ENCODE measurements around the gene FEZF2. TPM values are rescaled to one million over a fixed set of nuclear protein-coding genes. Genes with fewer than 3 reads are reported as not detected.

Gene FEZF2
- total and polyA plus RNA-seq, 9 of the 15 experiments (the other 6 are each of a cell fraction or from before 2014, with no cell fraction given) = not detected

DNA sequence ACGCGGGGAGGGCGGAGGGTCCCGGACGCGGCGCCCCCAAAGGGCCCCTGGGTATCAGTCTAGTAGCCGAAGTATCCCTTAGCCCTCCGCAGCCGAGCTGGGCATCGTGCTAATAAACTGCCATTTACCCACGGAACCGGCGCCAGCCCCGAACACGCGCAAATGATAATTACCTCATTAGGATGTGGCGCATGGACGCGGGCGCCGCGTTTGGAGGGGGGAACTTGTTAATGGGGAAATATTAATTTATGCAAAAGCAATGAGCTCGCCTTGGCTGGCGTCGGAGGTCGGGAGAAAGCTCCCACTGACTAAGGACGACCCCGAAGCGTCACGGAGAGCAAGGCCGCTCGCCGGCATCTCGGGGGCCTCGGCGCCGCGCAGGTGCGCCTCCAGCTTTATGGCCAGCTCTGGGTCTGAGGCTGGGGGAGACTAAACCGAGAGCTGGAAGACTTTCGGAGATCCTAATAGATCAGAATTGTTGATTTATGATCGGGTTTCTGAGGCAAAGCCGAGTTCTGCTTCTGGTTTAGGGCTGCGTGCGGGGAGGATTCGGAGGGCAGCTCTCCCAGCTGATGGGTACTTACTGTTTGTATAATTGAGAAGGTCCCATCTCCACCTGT is 474 bp upstream of the FEZF2 start:
- intact Hi-C loops (cut with micrococcal nuclease) = no loop called here
- TF ChIP-seq SAFB (IDR thresholded peaks at IDR 0.05; ENCODE audit: borderline replicate concordance, low read depth, low read length) = no peak
- TF ChIP-seq FOXO4 (CRISPR knock-in tag; IDR thresholded peaks at IDR 0.05) = no peak
- TF ChIP-seq HDAC6 (IDR thresholded peaks at IDR 0.05; ENCODE audit: low read depth, low read length) = no peak
- TF ChIP-seq ZNF140 (CRISPR knock-in tag; IDR thresholded peaks at IDR 0.05) = no peak
- TF ChIP-seq ATF6 (CRISPR knock-in tag; IDR thresholded peaks at IDR 0.05) = no peak
- TF ChIP-seq, protein P1, sequence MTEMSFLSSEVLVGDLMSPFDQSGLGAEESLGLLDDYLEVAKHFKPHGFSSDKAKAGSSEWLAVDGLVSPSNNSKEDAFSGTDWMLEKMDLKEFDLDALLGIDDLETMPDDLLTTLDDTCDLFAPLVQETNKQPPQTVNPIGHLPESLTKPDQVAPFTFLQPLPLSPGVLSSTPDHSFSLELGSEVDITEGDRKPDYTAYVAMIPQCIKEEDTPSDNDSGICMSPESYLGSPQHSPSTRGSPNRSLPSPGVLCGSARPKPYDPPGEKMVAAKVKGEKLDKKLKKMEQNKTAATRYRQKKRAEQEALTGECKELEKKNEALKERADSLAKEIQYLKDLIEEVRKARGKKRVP (CRISPR knock-in tag; IDR thresholded peaks at IDR 0.05) = no peak
- no peak for TF ChIP-seq SAFB2 (IDR thresholded peaks at IDR 0.05; ENCODE audit: borderline replicate concordance, low read depth, low read length, severe bottlenecking)
- TF ChIP-seq RHOXF2B (CRISPR knock-in tag; conservative IDR thresholded peaks at IDR 0.05) = no peak
- no peak for TF ChIP-seq CREBBP (IDR thresholded peaks at IDR 0.05; ENCODE audit: low read depth, low read length)
- no peak for TF ChIP-seq ZNF175 (CRISPR knock-in tag; IDR thresholded peaks at IDR 0.05; ENCODE audit: low read depth)
- TF ChIP-seq XRCC4 (IDR thresholded peaks at IDR 0.05; ENCODE audit: extremely low read depth, insufficient read depth, insufficient read length) = no peak
- no peak for TF ChIP-seq CCAR2 (IDR thresholded peaks at IDR 0.05; ENCODE audit: low read depth, low read length)
- no peak for TF ChIP-seq ZFP91 (CRISPR knock-in tag; IDR thresholded peaks at IDR 0.05)
- no peak for TF ChIP-seq PML (IDR thresholded peaks at IDR 0.05; ENCODE audit: low read length)
- TF ChIP-seq ARNT (IDR thresholded peaks at IDR 0.05) = no peak
- no peak for TF ChIP-seq SMAD3 (CRISPR knock-in tag; conservative IDR thresholded peaks at IDR 0.05)
- H3K9me1 ChIP-seq (ENCODE audit: control insufficient read depth, insufficient read depth, low read length) = no peaks in the 10 kb centered on the region
- no peaks in the 10 kb centered on the region for H3K79me2 ChIP-seq (ENCODE audit: control insufficient read depth, insufficient read depth, low read length)
- POLR2A ChIA-PET = no interaction called here
- H3K27ac ChIP-seq (ENCODE audit: extremely low read depth, low read depth, low read length) = no peak overlapping the region
- no peaks in the 10 kb centered on the region for H3K36me3 ChIP-seq (ENCODE audit: control insufficient read depth, insufficient read depth, low read length)
- no peaks in the 10 kb centered on the region for H3K4me1 ChIP-seq (replicated peaks in 1 of 2; ENCODE audit: control insufficient read depth in 2 of 2, insufficient read depth in 2 of 2, low read length in 2 of 2)
- no peak overlapping the region for H3K4me2 ChIP-seq (ENCODE audit: insufficient read depth, low read length)
- CTCF ChIA-PET (ENCODE audit: low intra/inter-chr PET ratio) = no interaction called here
- H3K4me3 ChIP-seq = no peak overlapping the region
- no peak overlapping the region for H3K9ac ChIP-seq (ENCODE audit: insufficient read depth in 1 of 2, low read depth in 2 of 2, low read length in 2 of 2)
- H2AFZ ChIP-seq (ENCODE audit: low read depth, low read length) = no peak overlapping the region
- FAIRE-seq (no peak), ATAC-seq (no peak), DNase-seq (ENCODE audit: extremely low read depth in 1 of 4, low spot score in 3 of 4) (no peak)
- H3K27me3 ChIP-seq (ENCODE audit: control insufficient read depth in 2 of 2, insufficient read depth in 2 of 2, low read length in 2 of 2) = peaks cover 0 to 52% of the 10 kb centered on the region in 2 experiments; a peak in 2 of 5 replicates
- H4K20me1 ChIP-seq (replicated peaks; ENCODE audit: control insufficient read depth, insufficient read depth, low read length) = no peaks in the 10 kb centered on the region
- H3K9me3 ChIP-seq (replicated peaks; ENCODE audit: control insufficient read depth, insufficient read depth, low read depth, low read length) = no peaks in the 10 kb centered on the region
- 6% methylated on average over 20 of the region's 47 CpGs for WGBS (ENCODE audit: insufficient coverage, low coverage, missing lambda C conversion rate)
- BruUV-seq (replicated peaks) = no TSS peak
- in situ Hi-C loops (cut with MboI) = no loop called here
